Mammary microvascular endothelial cell (primary cell): Measurements from ENCODE around the gene PIK3R2. TPM values are rescaled to one million over a fixed set of nuclear protein-coding genes. Genes with fewer than 3 reads are reported as not detected.

Source experiments
- total RNA-seq: library from RNA; depleted of rRNA; stranded (reverse); fragments of >200 nt; gene quantifications from 2 replicates; pipeline ENCODE4 v1.2.3, GENCODE V29; 2015

The PIK3R2 gene
- 2.2 and 7.3 TPM in 2 replicates for total RNA-seq

GRCh38 chr19:18152817-18153555 is at the start of gene PIK3R2:
TSS of gene PIK3R2 (plus strand) at chr19:18153163. CDS start at chr19:18155880, 2,717 bp downstream.

GRCh38 chr19:18173572-18174288 is 20.8 kb downstream of the PIK3R2 start, which contains the start of gene IFI30:
TSS of gene IFI30 (plus strand) at chr19:18173813. CDS start at chr19:18173842, 29 bp downstream.

GRCh38 chr19:18192673-18193387 is 39.9 kb downstream of the PIK3R2 start, which contains the start of gene MPV17L2:
TSS of gene MPV17L2 (plus strand) at chr19:18193218. CDS start at chr19:18193282, 64 bp downstream.

GRCh38 chr19:18203863-18204393 is 51.0 kb downstream of the PIK3R2 start, which contains the start of gene RAB3A:
TSS of gene RAB3A (minus strand) at chr19:18204042. CDS start at chr19:18202740, 1,302 bp downstream.

Other genes starting within 250 kb of the PIK3R2 start
- gene CCDC124, start 220.1 kb upstream of the PIK3R2 start, total RNA-seq, result 111 and 120 TPM in 2 replicates
- not detected in 2 replicates for gene KCNN1, start 186.1 kb upstream of the PIK3R2 start, total RNA-seq
- 10.9 and 27.0 TPM in 2 replicates for gene ARRDC2, start 145.0 kb upstream of the PIK3R2 start, total RNA-seq
- 0.64 and 0.87 TPM in 2 replicates for gene IL12RB1, start 66.2 kb upstream of the PIK3R2 start, total RNA-seq
- 3.5 and 3.6 TPM in 2 replicates for gene MAST3, start 55.4 kb upstream of the PIK3R2 start, total RNA-seq
- 16.9 and 21.9 TPM in 2 replicates for gene IFI30, start 20.6 kb downstream of the PIK3R2 start, total RNA-seq
- gene MPV17L2, start 40.1 kb downstream of the PIK3R2 start, total RNA-seq, result 31.2 and 59.0 TPM in 2 replicates
- gene RAB3A, start 50.9 kb downstream of the PIK3R2 start, total RNA-seq, result 0.60 and 1.5 TPM in 2 replicates
- 0.25 and 0.27 TPM in 2 replicates for gene PDE4C, start 73.3 kb downstream of the PIK3R2 start, total RNA-seq
- 0.10 and 0.13 TPM in 2 replicates for gene IQCN, start 121.3 kb downstream of the PIK3R2 start, total RNA-seq
- gene JUND, start 128.5 kb downstream of the PIK3R2 start, total RNA-seq, result 210 and 293 TPM in 2 replicates
- gene LSM4, start 169.9 kb downstream of the PIK3R2 start, total RNA-seq, result 333 and 341 TPM in 2 replicates
- gene PGPEP1, start 187.4 kb downstream of the PIK3R2 start, total RNA-seq, result 8.5 and 18.4 TPM in 2 replicates
- 412 and 428 TPM in 2 replicates for gene GDF15, start 233.0 kb downstream of the PIK3R2 start, total RNA-seq
- gene LRRC25, start 244.5 kb downstream of the PIK3R2 start, total RNA-seq, result not detected in 2 replicates